ENCODE data around the gene PSMD14.

The PSMD14 gene

GRCh38 chr2:161283926-161284325, 24.3 kb upstream of the PSMD14 start:
- DNase-seq (ENCODE audit: low read depth) = peak; percentile 28
- no peak overlapping the region for H3K4me3 ChIP-seq (ENCODE audit: low read depth, low read length)
- TF ChIP-seq, protein P1, sequence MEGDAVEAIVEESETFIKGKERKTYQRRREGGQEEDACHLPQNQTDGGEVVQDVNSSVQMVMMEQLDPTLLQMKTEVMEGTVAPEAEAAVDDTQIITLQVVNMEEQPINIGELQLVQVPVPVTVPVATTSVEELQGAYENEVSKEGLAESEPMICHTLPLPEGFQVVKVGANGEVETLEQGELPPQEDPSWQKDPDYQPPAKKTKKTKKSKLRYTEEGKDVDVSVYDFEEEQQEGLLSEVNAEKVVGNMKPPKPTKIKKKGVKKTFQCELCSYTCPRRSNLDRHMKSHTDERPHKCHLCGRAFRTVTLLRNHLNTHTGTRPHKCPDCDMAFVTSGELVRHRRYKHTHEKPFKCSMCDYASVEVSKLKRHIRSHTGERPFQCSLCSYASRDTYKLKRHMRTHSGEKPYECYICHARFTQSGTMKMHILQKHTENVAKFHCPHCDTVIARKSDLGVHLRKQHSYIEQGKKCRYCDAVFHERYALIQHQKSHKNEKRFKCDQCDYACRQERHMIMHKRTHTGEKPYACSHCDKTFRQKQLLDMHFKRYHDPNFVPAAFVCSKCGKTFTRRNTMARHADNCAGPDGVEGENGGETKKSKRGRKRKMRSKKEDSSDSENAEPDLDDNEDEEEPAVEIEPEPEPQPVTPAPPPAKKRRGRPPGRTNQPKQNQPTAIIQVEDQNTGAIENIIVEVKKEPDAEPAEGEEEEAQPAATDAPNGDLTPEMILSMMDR (conservative IDR thresholded peaks at IDR 0.05; ENCODE audit: low read depth, low read length) = no peak

DNA sequence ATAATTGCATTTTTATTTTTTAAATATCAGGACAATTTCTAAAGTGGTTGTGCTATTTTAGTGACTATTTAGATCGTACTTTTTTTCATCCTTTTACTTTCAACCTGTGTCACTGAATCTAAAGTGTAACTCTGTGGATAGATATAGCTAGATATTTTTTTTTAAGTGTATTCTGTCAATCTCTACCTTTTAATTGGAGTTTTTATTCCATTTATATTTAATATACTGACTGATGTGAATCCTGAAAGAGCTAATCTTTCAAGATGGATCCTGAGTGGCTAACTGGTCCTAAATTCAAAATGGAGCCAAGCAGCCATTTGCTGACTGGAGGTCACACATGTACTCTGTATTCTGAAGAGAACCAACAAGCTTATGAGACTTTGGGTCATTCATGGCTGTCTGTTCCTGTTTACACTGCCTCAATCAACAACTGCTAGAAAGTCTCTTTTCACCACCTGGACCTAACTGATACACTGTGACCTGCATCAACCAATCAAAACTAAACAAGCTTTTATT, 4.6 kb upstream of the PSMD14 start:
- TF ChIP-seq, protein P1 (conservative IDR thresholded peaks at IDR 0.05; ENCODE audit: low read depth, low read length) = no peak
- DNase-seq (ENCODE audit: low read depth) = no peak

GRCh38 chr2:161306919-161307318, 1.3 kb upstream of the PSMD14 start:
- DNase-seq (ENCODE audit: low read depth) = no peak
- TF ChIP-seq, protein P1 (conservative IDR thresholded peaks at IDR 0.05; ENCODE audit: low read depth, low read length) = no peak
- no peak overlapping the region for H3K4me3 ChIP-seq (ENCODE audit: low read depth, low read length)

More for the DNA sequence above, 4.6 kb upstream of the PSMD14 start:
- no peak overlapping the region for H3K4me3 ChIP-seq (ENCODE audit: low read depth, low read length)

GRCh38 chr2:161307676-161308075, 549 bp upstream of the PSMD14 start:
- TF ChIP-seq, protein P1 (conservative IDR thresholded peaks at IDR 0.05; ENCODE audit: low read depth, low read length) = no peak
- H3K4me3 ChIP-seq (ENCODE audit: low read depth, low read length) = peak overlapping the region; percentile 68
- DNase-seq (ENCODE audit: low read depth) = no peak

DNA sequence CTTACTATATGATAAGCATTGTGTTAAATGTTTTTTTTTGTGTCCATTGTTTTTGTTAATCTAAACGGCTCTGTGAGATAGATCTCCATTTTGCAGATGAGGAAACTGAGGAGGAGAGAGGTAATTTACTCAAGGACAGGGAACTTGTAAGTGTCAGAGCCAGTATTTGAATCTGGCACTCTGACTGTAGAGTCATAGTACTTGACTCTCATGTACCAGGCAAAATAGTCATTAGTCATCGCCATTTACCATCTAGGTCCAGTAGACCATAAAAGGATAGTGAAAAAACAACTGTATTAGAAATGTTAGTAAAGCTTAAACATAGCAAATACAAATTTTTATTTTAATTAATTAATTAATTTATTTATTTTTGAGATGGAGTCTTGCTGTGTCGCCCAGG, 4.8 kb downstream of the PSMD14 start:
- no peak overlapping the region for H3K4me3 ChIP-seq (ENCODE audit: low read depth, low read length)
- no peak for DNase-seq (ENCODE audit: low read depth)
- TF ChIP-seq, protein P1 (conservative IDR thresholded peaks at IDR 0.05; ENCODE audit: low read depth, low read length) = no peak

DNA sequence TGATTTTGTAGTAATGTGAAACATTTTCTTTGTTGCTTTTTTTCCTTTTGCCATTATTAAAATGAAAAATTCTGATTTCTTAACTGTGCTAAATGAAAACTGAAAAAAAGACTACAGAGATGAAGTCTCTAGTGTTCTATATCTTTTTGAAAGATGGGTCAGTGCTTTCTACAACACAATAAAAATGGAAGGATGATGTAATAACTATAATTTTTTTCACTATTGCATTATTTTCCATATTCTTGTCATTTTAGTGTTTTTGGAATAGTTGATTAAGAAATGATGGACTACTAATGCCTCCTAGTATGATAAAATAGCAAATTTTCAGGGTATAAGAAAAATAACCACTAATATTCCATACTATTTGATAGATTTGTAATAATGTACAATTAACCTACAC, 7.2 kb downstream of the PSMD14 start:
- TF ChIP-seq, protein P1 (conservative IDR thresholded peaks at IDR 0.05; ENCODE audit: low read depth, low read length) = no peak
- no peak overlapping the region for H3K4me3 ChIP-seq (ENCODE audit: low read depth, low read length)
- no peak for DNase-seq (ENCODE audit: low read depth)

DNA sequence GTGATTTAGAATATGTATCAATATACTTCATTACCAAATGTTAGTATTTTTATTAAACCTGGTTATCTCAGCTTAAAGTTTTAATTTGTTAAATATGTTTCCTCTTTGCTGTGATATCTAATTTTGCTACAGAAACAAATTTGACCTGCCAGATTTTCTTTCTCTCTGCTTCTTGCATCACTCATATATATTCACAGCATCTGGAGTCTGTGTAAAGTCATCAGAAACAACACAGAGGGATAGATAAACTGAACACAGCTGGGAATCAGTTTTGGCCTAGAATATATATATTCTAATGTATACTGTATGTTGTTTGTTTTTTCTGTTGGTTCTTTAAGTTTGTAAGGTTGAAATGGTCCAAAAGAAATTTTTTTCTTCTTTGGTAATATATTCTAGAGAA, 8.5 kb downstream of the PSMD14 start:
- no peak overlapping the region for H3K4me3 ChIP-seq (ENCODE audit: low read depth, low read length)
- peak; percentile 27 for DNase-seq (ENCODE audit: low read depth)
- TF ChIP-seq, protein P1 (conservative IDR thresholded peaks at IDR 0.05; ENCODE audit: low read depth, low read length) = no peak

Data from choroid plexus epithelial cell (primary cell).